HG03159 (cell line): Measurements from ENCODE around the gene TTC9C.
"Not testable (repeated sequence)": the region's sequence is repeated elsewhere in the genome, so short reads cannot be mapped to it uniquely, and the experiment has no call there.

Experiments used
- ATAC-seq: cut with Tn5 transposase; IDR thresholded peaks from one replicate; pipeline ENCODE4 v1.9.1; 2021; ENCODE audit warnings: mild to moderate bottlenecking, moderate library complexity; ENCODE audit not compliant: unreplicated experiment

The TTC9C gene

GRCh38 chr11:62709247-62710000 lies 18.9 kb upstream of the TTC9C start:
- ATAC-seq, result peak; percentile 65

- ATAC-seq, result no peak
Observed at GRCh38 chr11:62710001-62710345, 18.3 kb upstream of the TTC9C start.

GRCh38 chr11:62712276-62712812 lies 15.9 kb upstream of the TTC9C start:
- ATAC-seq, result no peak

GRCh38 chr11:62712861-62713260 lies 15.4 kb upstream of the TTC9C start:
- no peak for ATAC-seq

- ATAC-seq, result no peak
Observed at GRCh38 chr11:62713343-62713742, 14.9 kb upstream of the TTC9C start.

- no peak for ATAC-seq
Observed at GRCh38 chr11:62715150-62716130, 12.8 kb upstream of the TTC9C start.

GRCh38 chr11:62716206-62716605 lies 12.1 kb upstream of the TTC9C start:
- ATAC-seq, result no peak

- ATAC-seq, result no peak
Observed at GRCh38 chr11:62716816-62717215, 11.5 kb upstream of the TTC9C start.

GRCh38 chr11:62719302-62719978 lies 8.8 kb upstream of the TTC9C start:
- no peak for ATAC-seq

GRCh38 chr11:62721994-62722393 lies 6.3 kb upstream of the TTC9C start:
- no peak for ATAC-seq

- ATAC-seq, result no peak
Observed at GRCh38 chr11:62724171-62724570, 4.1 kb upstream of the TTC9C start.

- ATAC-seq, result no peak
Observed at GRCh38 chr11:62725646-62726045, 2.6 kb upstream of the TTC9C start.

GRCh38 chr11:62726156-62726914 lies 2.0 kb upstream of the TTC9C start:
- no peak for ATAC-seq

GRCh38 chr11:62726915-62727164 lies 1.4 kb upstream of the TTC9C start:
- no peak for ATAC-seq

- peak; percentile 62 for ATAC-seq
Observed at GRCh38 chr11:62727165-62727871, 968 bp upstream of the TTC9C start, which contains the start of gene HNRNPUL2. TSS of gene HNRNPUL2 (minus strand) at chr11:62727457. CDS start at chr11:62727156, 301 bp downstream.

- peak; percentile 50 for ATAC-seq
Observed at GRCh38 chr11:62727872-62728170, 465 bp upstream of the TTC9C start.

GRCh38 chr11:62730076-62730475 lies 1.8 kb downstream of the TTC9C start:
- not testable (repeated sequence) for ATAC-seq

GRCh38 chr11:62732830-62733229 lies 4.5 kb downstream of the TTC9C start:
- ATAC-seq, result no peak

GRCh38 chr11:62737196-62737595 lies 8.9 kb downstream of the TTC9C start:
- no peak for ATAC-seq

GRCh38 chr11:62747475-62748160 lies 19.3 kb downstream of the TTC9C start:
- ATAC-seq, result no peak
